ENCODE measurements around the gene CLDND1. TPM values are rescaled to one million over a fixed set of nuclear protein-coding genes. Genes with fewer than 3 reads are reported as not detected.

The CLDND1 gene
- total RNA-seq, 4 donors from 2014 or later, result 105 to 202 (median 162) TPM

DNA sequence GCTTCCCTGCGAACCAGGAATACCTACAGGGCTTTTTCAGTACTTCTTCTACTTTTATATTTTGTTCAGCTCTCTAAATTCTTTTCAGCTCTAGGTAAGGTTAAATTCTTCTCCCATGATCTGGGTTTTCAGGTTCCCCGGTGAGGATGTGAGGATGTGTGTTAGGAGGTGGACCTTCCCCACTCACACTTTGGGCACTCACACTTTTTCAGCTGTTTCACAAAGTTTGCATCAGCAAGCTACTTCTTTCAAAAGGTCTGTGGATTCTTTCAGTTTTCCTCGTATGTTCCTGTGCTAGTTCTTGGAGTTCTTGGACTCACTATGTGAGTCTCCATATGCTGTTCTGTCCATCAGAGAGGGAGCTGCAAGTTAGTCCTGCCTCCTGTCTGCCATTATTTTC, 39.1 kb downstream of the CLDND1 start:
- DNase-seq, result no peak

DNA sequence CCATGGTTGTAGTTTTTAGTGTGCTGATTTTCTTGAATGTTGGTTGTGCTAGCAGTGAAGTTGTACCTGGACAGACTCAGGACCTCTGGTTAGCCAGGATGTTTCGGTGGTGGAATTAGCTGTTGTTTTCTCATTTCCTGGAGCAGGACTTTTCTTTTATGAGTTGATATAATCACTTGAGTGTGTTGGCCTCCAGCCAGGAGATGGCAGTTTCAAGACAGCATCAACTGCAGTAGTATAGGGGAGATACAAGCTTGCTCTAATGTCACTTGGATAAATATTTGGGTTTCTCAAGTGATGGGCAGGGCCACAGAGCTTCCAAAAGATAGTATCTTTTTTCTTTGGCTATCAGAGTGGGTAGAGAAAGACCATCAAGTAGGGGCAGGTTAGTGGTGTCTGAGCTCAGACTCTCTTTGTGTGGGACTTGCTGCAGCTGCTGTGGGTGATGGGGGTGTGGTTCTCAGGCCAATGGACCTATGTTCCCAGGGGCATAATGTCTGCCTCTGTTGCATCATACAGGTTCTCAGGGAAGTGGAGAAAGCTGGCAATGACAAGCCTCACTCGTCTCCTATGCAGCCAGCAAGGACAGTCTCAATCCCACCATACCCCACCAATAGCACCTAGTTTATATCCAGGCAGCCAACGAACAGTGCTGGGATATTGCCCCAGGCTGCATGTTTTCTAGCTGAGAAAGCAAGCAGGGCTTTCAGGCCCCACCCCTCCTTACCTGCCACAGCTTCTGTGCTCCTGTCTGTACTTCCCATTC, 39.8 kb downstream of the CLDND1 start:
- peaks cover 0 to under 1% of the 10 kb centered on the region in 2 donors for H3K9me3 ChIP-seq
- intact Hi-C loops (cut with DNase I; ENCODE audit: low total_unique reads) (no loop called here), in situ Hi-C loops (cut with MboI; ENCODE audit: low pct_ligation_motif_present in 1 of 4, low pct_unique_long_range_greater_than_20kb in 1 of 4, low sequenced_read_pairs in 3 of 4) (no loop called here)
- H3K4me1 ChIP-seq, result no peaks in the 10 kb centered on the region
- 44% methylated on average over 2 to 3 of the region's 3 CpGs for WGBS, 2 donors (ENCODE audit: low coverage in 1 of 2)
- no peaks in the 10 kb centered on the region for H3K36me3 ChIP-seq
- no peak overlapping the region for H3K4me3 ChIP-seq
- TF ChIP-seq, protein P1, sequence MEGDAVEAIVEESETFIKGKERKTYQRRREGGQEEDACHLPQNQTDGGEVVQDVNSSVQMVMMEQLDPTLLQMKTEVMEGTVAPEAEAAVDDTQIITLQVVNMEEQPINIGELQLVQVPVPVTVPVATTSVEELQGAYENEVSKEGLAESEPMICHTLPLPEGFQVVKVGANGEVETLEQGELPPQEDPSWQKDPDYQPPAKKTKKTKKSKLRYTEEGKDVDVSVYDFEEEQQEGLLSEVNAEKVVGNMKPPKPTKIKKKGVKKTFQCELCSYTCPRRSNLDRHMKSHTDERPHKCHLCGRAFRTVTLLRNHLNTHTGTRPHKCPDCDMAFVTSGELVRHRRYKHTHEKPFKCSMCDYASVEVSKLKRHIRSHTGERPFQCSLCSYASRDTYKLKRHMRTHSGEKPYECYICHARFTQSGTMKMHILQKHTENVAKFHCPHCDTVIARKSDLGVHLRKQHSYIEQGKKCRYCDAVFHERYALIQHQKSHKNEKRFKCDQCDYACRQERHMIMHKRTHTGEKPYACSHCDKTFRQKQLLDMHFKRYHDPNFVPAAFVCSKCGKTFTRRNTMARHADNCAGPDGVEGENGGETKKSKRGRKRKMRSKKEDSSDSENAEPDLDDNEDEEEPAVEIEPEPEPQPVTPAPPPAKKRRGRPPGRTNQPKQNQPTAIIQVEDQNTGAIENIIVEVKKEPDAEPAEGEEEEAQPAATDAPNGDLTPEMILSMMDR (IDR thresholded peaks at IDR 0.05), result no peak
- TF ChIP-seq POLR2AphosphoS5 (IDR thresholded peaks at IDR 0.05) (no peak), POLR2A (IDR thresholded peaks at IDR 0.05) (no peak), EP300 (IDR thresholded peaks at IDR 0.05; ENCODE audit: low read depth) (no peak)
- no peak overlapping the region for H3K27ac ChIP-seq
- no peak for DNase-seq
- no peaks in the 10 kb centered on the region for H3K27me3 ChIP-seq

More for the DNA sequence above, 39.1 kb downstream of the CLDND1 start:
- Histone ChIP-seq H3K27ac (no peak overlapping the region), H3K36me3 (no peaks in the 10 kb centered on the region), H3K9me3 (peaks cover 7 to 8% of the 10 kb centered on the region in 2 donors), H3K27me3 (no peaks in the 10 kb centered on the region), H3K4me1 (no peaks in the 10 kb centered on the region), H3K4me3 (no peak overlapping the region)
- 89 to 91% methylated on average over 3 of the region's 3 CpGs for WGBS, 2 donors (ENCODE audit: low coverage in 1 of 2)
- in situ Hi-C loops (cut with MboI; ENCODE audit: low pct_ligation_motif_present in 1 of 4, low pct_unique_long_range_greater_than_20kb in 1 of 4, low sequenced_read_pairs in 3 of 4), result no loop called here
- TF ChIP-seq EP300 (IDR thresholded peaks at IDR 0.05; ENCODE audit: low read depth) (no peak), POLR2A (IDR thresholded peaks at IDR 0.05) (no peak), POLR2AphosphoS5 (IDR thresholded peaks at IDR 0.05) (no peak)
- TF ChIP-seq, protein P1 (IDR thresholded peaks at IDR 0.05), result no peak
- intact Hi-C loops (cut with DNase I; ENCODE audit: low total_unique reads), result no loop called here

Small RNAs within 50 kb of the gene (small RNA-seq; reads per million reads assigned to genes)
- 0 reads per million in 4 donors for gene RPL38P4

Other genes with a start within 250 kb of the CLDND1 start
- not detected for gene OR5H2, start 240.4 kb downstream of the CLDND1 start, total RNA-seq
- not detected for gene OR5K4, start 169.0 kb downstream of the CLDND1 start, total RNA-seq
- not detected for gene OR5K3, start 132.2 kb downstream of the CLDND1 start, total RNA-seq
- gene OR5K1, start 59.7 kb downstream of the CLDND1 start, total RNA-seq, result not detected
- gene OR5K2, start 25.2 kb downstream of the CLDND1 start, total RNA-seq, result not detected
- 10 to 100 TPM in 1 of 4 donors, 1 to 10 TPM in 2, under 1 TPM in 1; 0.60 to 11.7 (median 5.5) TPM for gene GPR15, start 9.1 kb upstream of the CLDND1 start, total RNA-seq
- 10 to 100 TPM; 17.9 to 30.7 (median 26.3) TPM for gene CPOX, start 70.7 kb upstream of the CLDND1 start, total RNA-seq
- 1 to 10 TPM; 2.2 to 9.7 (median 2.6) TPM for gene ST3GAL6, start 240.4 kb upstream of the CLDND1 start, total RNA-seq

Measured in transverse colon (tissue), 4 donors.